ENCODE measurements around the gene PRKCQ. TPM values are rescaled to one million over a fixed set of nuclear protein-coding genes. Genes with fewer than 3 reads are reported as not detected.
A peak's percentile ranks its signal among the peaks of the same experiment; 100 is the strongest.
"Not testable (repeated sequence)": the region's sequence is repeated elsewhere in the genome, so short reads cannot be mapped to it uniquely, and the experiment has no call there.

Gene PRKCQ
- total RNA-seq, 3 donors from 2014 or later = 0.64 to 1.8 (median 0.98) TPM

DNA sequence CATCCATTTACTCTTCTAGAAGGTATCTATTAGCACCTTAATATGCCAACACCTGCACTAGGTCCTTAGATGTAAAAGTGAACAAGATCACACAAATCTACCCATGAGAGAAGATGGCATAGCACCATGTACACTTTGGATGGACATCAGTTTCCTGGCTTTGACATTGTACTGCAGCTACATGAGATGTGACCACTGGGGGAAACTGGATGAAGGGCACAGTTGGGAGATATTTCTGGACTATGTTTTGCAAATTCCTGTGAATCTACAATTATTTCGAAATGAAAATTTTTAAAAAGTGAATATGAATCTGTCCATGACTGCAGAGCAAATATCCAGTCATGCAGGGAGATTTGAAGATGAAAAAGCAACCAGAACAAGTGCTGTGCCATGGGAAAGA is 124.5 kb downstream of the PRKCQ start:
- no peaks in the 10 kb centered on the region for H3K36me3 ChIP-seq
- intact Hi-C loops (cut with DNase I; ENCODE audit: low total_unique reads) = no loop called here
- DNase-seq (ENCODE audit: low spot score in 2 of 2) = no peak
- H3K4me1 ChIP-seq = no peaks in the 10 kb centered on the region
- H3K4me3 ChIP-seq = no peak overlapping the region
- H3K27ac ChIP-seq = no peak overlapping the region
- TF ChIP-seq POLR2A (IDR thresholded peaks at IDR 0.05) (no peak), POLR2AphosphoS5 (IDR thresholded peaks at IDR 0.05) (no peak)
- TF ChIP-seq, protein P1, sequence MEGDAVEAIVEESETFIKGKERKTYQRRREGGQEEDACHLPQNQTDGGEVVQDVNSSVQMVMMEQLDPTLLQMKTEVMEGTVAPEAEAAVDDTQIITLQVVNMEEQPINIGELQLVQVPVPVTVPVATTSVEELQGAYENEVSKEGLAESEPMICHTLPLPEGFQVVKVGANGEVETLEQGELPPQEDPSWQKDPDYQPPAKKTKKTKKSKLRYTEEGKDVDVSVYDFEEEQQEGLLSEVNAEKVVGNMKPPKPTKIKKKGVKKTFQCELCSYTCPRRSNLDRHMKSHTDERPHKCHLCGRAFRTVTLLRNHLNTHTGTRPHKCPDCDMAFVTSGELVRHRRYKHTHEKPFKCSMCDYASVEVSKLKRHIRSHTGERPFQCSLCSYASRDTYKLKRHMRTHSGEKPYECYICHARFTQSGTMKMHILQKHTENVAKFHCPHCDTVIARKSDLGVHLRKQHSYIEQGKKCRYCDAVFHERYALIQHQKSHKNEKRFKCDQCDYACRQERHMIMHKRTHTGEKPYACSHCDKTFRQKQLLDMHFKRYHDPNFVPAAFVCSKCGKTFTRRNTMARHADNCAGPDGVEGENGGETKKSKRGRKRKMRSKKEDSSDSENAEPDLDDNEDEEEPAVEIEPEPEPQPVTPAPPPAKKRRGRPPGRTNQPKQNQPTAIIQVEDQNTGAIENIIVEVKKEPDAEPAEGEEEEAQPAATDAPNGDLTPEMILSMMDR (IDR thresholded peaks at IDR 0.05) = no peak
- peaks cover 0 to 4% of the 10 kb centered on the region in 2 donors for H3K9me3 ChIP-seq
- no peaks in the 10 kb centered on the region for H3K27me3 ChIP-seq

DNA sequence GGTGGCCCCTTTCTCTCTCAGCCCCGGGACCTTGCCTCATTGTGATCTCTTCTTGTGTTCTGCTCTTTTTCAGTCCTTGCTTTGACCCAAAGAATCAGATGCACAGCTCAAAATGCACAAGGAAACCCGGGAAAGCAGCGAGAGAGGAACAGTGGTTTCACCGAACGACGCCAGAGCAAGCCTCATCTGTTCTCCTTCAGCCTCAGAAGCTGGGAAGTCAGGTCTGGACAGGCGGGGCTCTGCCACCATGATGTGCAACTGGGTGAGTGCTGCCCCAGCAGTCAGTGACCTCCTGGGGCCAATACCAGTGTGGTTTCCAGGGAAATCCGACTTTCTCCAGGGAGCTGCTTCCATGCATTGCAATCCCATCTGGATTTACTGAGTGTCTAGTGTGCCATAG is 133.4 kb downstream of the PRKCQ start:
- no peaks in the 10 kb centered on the region for H3K27me3 ChIP-seq
- no peaks in the 10 kb centered on the region for H3K9me3 ChIP-seq
- no peak for DNase-seq (ENCODE audit: low spot score in 2 of 2)
- H3K4me3 ChIP-seq = no peak overlapping the region
- H3K36me3 ChIP-seq = no peaks in the 10 kb centered on the region
- TF ChIP-seq, protein P1 (IDR thresholded peaks at IDR 0.05) = no peak
- TF ChIP-seq POLR2AphosphoS5 (IDR thresholded peaks at IDR 0.05) (no peak), POLR2A (IDR thresholded peaks at IDR 0.05) (no peak)
- H3K27ac ChIP-seq = no peak overlapping the region
- intact Hi-C loops (cut with DNase I; ENCODE audit: low total_unique reads) = no loop called here
- no peaks in the 10 kb centered on the region for H3K4me1 ChIP-seq

DNA sequence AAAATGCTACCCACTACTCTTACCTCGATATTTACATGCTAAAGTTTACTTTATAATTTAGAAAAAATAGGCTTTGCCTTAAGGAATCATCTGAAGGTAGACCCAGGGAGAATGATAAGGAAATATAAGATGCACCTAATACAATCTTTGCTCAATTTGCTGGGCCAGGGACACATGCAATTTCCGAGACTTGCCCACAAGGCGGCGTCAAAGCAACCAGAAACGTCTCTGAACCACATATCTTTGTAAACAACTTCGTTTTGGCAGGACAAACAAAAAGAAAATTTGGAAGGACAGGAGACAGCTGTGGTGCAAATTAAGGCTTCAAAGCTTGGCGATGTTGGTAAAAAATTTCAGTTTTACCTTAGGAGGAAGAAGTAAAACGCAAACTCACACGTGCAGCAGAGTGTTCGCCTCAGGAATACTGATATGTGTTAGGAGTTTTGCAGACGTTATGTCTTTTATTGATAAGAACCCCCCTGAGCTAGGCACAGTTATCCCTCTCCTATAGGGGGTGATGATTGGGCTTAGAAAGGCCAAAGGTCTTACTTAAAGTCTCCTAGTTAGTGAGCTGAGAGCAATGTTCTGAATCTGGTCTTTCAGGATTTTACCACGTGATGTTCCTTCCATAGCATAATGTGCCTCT is 134.3 kb downstream of the PRKCQ start:
- intact Hi-C loops (cut with DNase I; ENCODE audit: low total_unique reads) = no loop called here
- Histone ChIP-seq H3K27me3 (no peaks in the 10 kb centered on the region), H3K36me3 (no peaks in the 10 kb centered on the region), H3K9me3 (no peaks in the 10 kb centered on the region), H3K27ac (no peak overlapping the region), H3K4me3 (no peak overlapping the region), H3K4me1 (no peaks in the 10 kb centered on the region)
- TF ChIP-seq POLR2A (IDR thresholded peaks at IDR 0.05) (no peak), POLR2AphosphoS5 (IDR thresholded peaks at IDR 0.05) (no peak)
- TF ChIP-seq, protein P1 (IDR thresholded peaks at IDR 0.05) = peak in 2 of 3 donors; percentile 21 to 25
- peak in 1 of 2 donors; percentile 19 for DNase-seq (ENCODE audit: low spot score in 2 of 2)

DNA sequence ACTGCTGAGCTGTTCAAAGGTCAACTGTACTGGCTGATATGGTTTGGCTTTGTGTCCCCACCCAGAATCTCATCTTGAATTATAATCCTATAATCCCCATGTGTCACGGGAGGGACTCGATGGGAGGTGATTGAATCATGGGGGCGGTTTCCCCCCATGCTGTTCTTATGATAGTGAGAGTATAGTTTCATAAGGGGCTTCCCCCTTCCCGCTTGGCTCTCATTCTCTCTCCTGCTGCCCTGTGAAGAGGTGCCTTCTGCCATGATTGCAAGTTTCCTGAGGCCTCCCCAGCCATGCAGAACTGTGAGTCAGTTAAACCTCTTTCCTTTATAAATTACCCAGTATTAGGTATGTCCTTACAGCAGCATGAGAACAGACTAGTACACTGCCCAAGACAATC is 140.2 kb downstream of the PRKCQ start:
- H3K9me3 ChIP-seq, H3K27ac ChIP-seq: not testable (repeated sequence)

DNA sequence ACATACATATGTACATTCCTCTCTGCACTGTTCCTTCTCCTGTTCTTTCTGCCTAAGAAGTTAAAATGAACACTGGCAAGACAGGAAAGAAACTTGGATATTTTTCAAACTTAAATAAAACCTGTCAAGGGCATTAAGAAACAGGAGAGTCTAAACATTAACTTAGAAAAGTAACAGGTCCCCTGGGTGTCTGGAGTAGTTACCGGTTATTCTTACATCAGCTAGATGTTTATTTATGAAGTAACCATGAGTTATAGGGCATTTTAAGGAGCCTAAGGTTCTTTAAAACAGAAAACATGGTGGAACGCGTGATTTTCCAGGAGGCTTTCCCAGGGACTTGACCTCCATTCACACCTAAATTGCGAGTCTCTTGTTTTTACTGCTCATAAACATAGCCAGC is 148.2 kb downstream of the PRKCQ start:
- DNase-seq (ENCODE audit: low spot score in 2 of 2) = no peak
- no peaks in the 10 kb centered on the region for H3K27me3 ChIP-seq
- TF ChIP-seq, protein P1 (IDR thresholded peaks at IDR 0.05) = no peak
- TF ChIP-seq POLR2AphosphoS5 (IDR thresholded peaks at IDR 0.05) = no peak
- no peak for TF ChIP-seq POLR2A (IDR thresholded peaks at IDR 0.05)
- H3K9me3 ChIP-seq = no peaks in the 10 kb centered on the region
- no peaks in the 10 kb centered on the region for H3K36me3 ChIP-seq
- H3K27ac ChIP-seq = no peak overlapping the region
- H3K4me3 ChIP-seq = no peak overlapping the region
- H3K4me1 ChIP-seq = no peaks in the 10 kb centered on the region
- intact Hi-C loops (cut with DNase I; ENCODE audit: low total_unique reads) = no loop called here

More for the DNA sequence above, 140.2 kb downstream of the PRKCQ start:
- intact Hi-C loops (cut with DNase I; ENCODE audit: low total_unique reads) = loop anchor here (2.0 kb wide), 1 partner anchor 77 kb away; no protein-coding TSS in a partner anchor
- H3K27me3 ChIP-seq; H3K4me1 ChIP-seq; DNase-seq (ENCODE audit: low spot score in 2 of 2); H3K36me3 ChIP-seq; H3K4me3 ChIP-seq: not testable (repeated sequence)

All from breast epithelium (tissue), 4 donors.